Smooth muscle cell (in vitro differentiated cells): ENCODE measurements around the gene FYCO1. TPM values are rescaled to one million over a fixed set of nuclear protein-coding genes. Genes with fewer than 3 reads are reported as not detected.
A peak's percentile ranks its signal among the peaks of the same experiment; 100 is the strongest.
"Not testable (repeated sequence)": the region's sequence is repeated elsewhere in the genome, so short reads cannot be mapped to it uniquely, and the experiment has no call there.

ENCODE experiments used
- DNase-seq: peaks from one replicate; lab custom pipeline; 2025; ENCODE audit not compliant: unreplicated experiment; lab: John Stamatoyannopoulos, UW
- H2AFZ ChIP-seq: fragments of 200-600 bp; sonication (generic); 2 replicates; pipeline ENCODE4 v1.6.0; 2016; ENCODE audit warnings: antibody characterized with exemption, low read depth, mild to moderate bottlenecking
- H3F3A ChIP-seq: fragments of 200-600 bp; sonication (generic); 2 replicates; pipeline ENCODE4 v1.6.0; 2017; ENCODE audit warnings: antibody characterized with exemption, low read depth
- H3K27ac ChIP-seq: fragments of 200-600 bp; sonication (generic); 2 replicates; pipeline ENCODE4 v1.5.1; 2016; ENCODE audit warnings: low read depth, mild to moderate bottlenecking
- H3K27me3 ChIP-seq: fragments of 200-600 bp; sonication (generic); 2 replicates; pipeline ENCODE4 v1.6.1; 2016; ENCODE audit warnings: low read depth, mild to moderate bottlenecking
- H3K36me3 ChIP-seq: fragments of 200-600 bp; sonication (generic); 2 replicates; pipeline ENCODE4 v1.5.1; 2016; ENCODE audit warnings: low read depth
- H3K4me1 ChIP-seq: fragments of 200-600 bp; sonication (generic); 2 replicates; pipeline ENCODE4 v1.5.1; 2016; ENCODE audit warnings: low read depth
- H3K4me2 ChIP-seq: fragments of 200-600 bp; sonication (generic); 2 replicates; pipeline ENCODE4 v1.6.0; 2016; ENCODE audit warnings: mild to moderate bottlenecking
- H3K4me3 ChIP-seq: fragments of 200-600 bp; sonication (generic); 2 replicates; pipeline ENCODE4 v1.5.1; 2016; ENCODE audit warnings: mild to moderate bottlenecking
- H3K79me2 ChIP-seq: fragments of 200-600 bp; sonication (generic); 2 replicates; pipeline ENCODE4 v1.6.0; 2016; ENCODE audit warnings: low read depth, mild to moderate bottlenecking
- H3K9ac ChIP-seq: fragments of 200-600 bp; sonication (generic); 2 replicates; pipeline ENCODE4 v1.6.0; 2016; ENCODE audit warnings: low read depth
- H3K9me3 ChIP-seq: fragments of 200-600 bp; sonication (generic); replicated peaks from 2 replicates; pipeline ENCODE4 v1.5.1; 2016; ENCODE audit warnings: low read depth
- H4K20me1 ChIP-seq: fragments of 200-600 bp; sonication (generic); 2 replicates; pipeline ENCODE4 v1.6.0; 2016; ENCODE audit warnings: low read depth
- CTCF ChIP-seq: fragments of 200-600 bp; sonication (generic); IDR thresholded peaks from 2 replicates; pipeline ENCODE4 v1.5.1; 2017; ENCODE audit warnings: borderline replicate concordance, mild to moderate bottlenecking, antibody characterized with exemption; ENCODE audit not compliant: insufficient read depth, poor library complexity, severe bottlenecking
- WGBS: methylation state at CpG from one replicate; pipeline ENCODE4 v1.1.7; 2016; ENCODE audit warnings: low lambda C conversion rate; 5-methylcytosine and 5-hydroxymethylcytosine counted together
- polyA plus RNA-seq: library from polyadenylated mRNA; unstranded; fragments of >200 nt; fragmentation: Nextera tagmentation; extraction: Ambion mirVana; gene quantifications from 2 replicates; pipeline ENCODE4 v1.2.1, GENCODE V29; 2016
- total RNA-seq: library from RNA; depleted of rRNA; stranded (reverse); fragments of >200 nt; gene quantifications from 2 replicates; pipeline ENCODE4 v1.2.3, GENCODE V29; 2014

Gene FYCO1
- total RNA-seq (19.0 and 20.9 TPM in 2 replicates), polyA plus RNA-seq (4.5 and 7.4 TPM in 2 replicates)

- Histone ChIP-seq H3K27ac (peak within 1 kb of the TSS; percentile 29), H2AFZ (peak within 1 kb of the TSS; percentile 100), H3K27me3 (no peaks in the 10 kb centered on the region), H3F3A (no peaks in the 10 kb centered on the region), H3K4me2 (peak within 1 kb of the TSS; percentile 100), H3K79me2 (peaks cover 6% of the 10 kb centered on the region), H3K9me3 (no peaks in the 10 kb centered on the region), H3K9ac (peak within 1 kb of the TSS; percentile 83), H3K4me3 (peak within 1 kb of the TSS; percentile 96), H3K36me3 (no peaks in the 10 kb centered on the region), H3K4me1 (peaks cover 12% of the 10 kb centered on the region), H4K20me1 (no peaks in the 10 kb centered on the region)
- TF ChIP-seq CTCF: no peak
- peak; percentile 62 for DNase-seq
- WGBS: 5% methylated on average over 53 of the region's 67 CpGs
Observed at GRCh38 chr3:45995236-45996192, at the start of gene FYCO1. FYCO1 (minus strand) TSS chr3:45995824; CDS start chr3:45984910, 10,914 bp downstream.

- no peaks in the 10 kb centered on the region for H3K36me3 ChIP-seq
- 97% methylated on average over 1 of the region's 1 CpG for WGBS
- H3K9me3 ChIP-seq: no peaks in the 10 kb centered on the region
- H4K20me1 ChIP-seq: no peaks in the 10 kb centered on the region
- no peak overlapping the region for H3K27ac ChIP-seq
- H3K79me2 ChIP-seq: no peaks in the 10 kb centered on the region
- H3K4me3 ChIP-seq: no peak overlapping the region
- no peaks in the 10 kb centered on the region for H3F3A ChIP-seq
- no peak overlapping the region for H3K4me2 ChIP-seq
- no peak overlapping the region for H3K9ac ChIP-seq
- H3K27me3 ChIP-seq: no peaks in the 10 kb centered on the region
- no peaks in the 10 kb centered on the region for H3K4me1 ChIP-seq
- no peak for TF ChIP-seq CTCF
- DNase-seq: no peak
- no peak overlapping the region for H2AFZ ChIP-seq
Observed at GRCh38 chr3:46038916-46039315, 43.3 kb upstream of the FYCO1 start.

GRCh38 chr3:46038071-46038470 lies 42.4 kb upstream of the FYCO1 start:
- H3K4me1 ChIP-seq, DNase-seq, H2AFZ ChIP-seq, H3K27me3 ChIP-seq, H4K20me1 ChIP-seq, H3K27ac ChIP-seq, H3F3A ChIP-seq, H3K4me2 ChIP-seq, H3K4me3 ChIP-seq, H3K9me3 ChIP-seq, H3K36me3 ChIP-seq, H3K9ac ChIP-seq, H3K79me2 ChIP-seq: not testable (repeated sequence)
- 83% methylated on average over 3 of the region's 3 CpGs for WGBS

- Histone ChIP-seq H3K27me3 (no peaks in the 10 kb centered on the region), H3K9ac (no peak overlapping the region), H3K27ac (no peak overlapping the region), H3F3A (no peaks in the 10 kb centered on the region), H3K9me3 (no peaks in the 10 kb centered on the region), H3K79me2 (no peaks in the 10 kb centered on the region), H3K36me3 (no peaks in the 10 kb centered on the region), H2AFZ (no peak overlapping the region), H3K4me2 (no peak overlapping the region), H4K20me1 (no peaks in the 10 kb centered on the region), H3K4me3 (no peak overlapping the region), H3K4me1 (no peaks in the 10 kb centered on the region)
- TF ChIP-seq CTCF: no peak
- 92% methylated on average over 1 of the region's 1 CpG for WGBS
- DNase-seq: no peak
Observed at GRCh38 chr3:46036191-46036590, 40.6 kb upstream of the FYCO1 start.
